CD4-positive, alpha-beta T cell treated with Interleukin-21 for 1 hour (primary cell): Measurements from ENCODE around the gene HSP90AA1.
"Not testable (repeated sequence)": the region's sequence is repeated elsewhere in the genome, so short reads cannot be mapped to it uniquely, and the experiment has no call there.

Experiments used
- DNase-seq: peaks from one replicate; pipeline ENCODE4 v3.0.0-alpha.2; 2020

Gene HSP90AA1

GRCh38 chr14:102092806-102093205 lies 6.0 kb upstream of the HSP90AA1 start:
- no peak for DNase-seq

- no peak for DNase-seq
These were observed 3.9 kb upstream of the HSP90AA1 start for GRCh38 chr14:102090713-102091112.

GRCh38 chr14:102089621-102090343 lies 2.9 kb upstream of the HSP90AA1 start:
- no peak for DNase-seq

GRCh38 chr14:102088012-102088792 lies 1.4 kb upstream of the HSP90AA1 start:
- peak; percentile 62 for DNase-seq

- no peak for DNase-seq
These were observed 843 bp upstream of the HSP90AA1 start for GRCh38 chr14:102087762-102088011.

- DNase-seq, result no peak
These were observed 204 bp downstream of the HSP90AA1 start for GRCh38 chr14:102086709-102086971.

- DNase-seq, result peak; percentile 77
These were observed 716 bp downstream of the HSP90AA1 start for GRCh38 chr14:102085948-102086708.

GRCh38 chr14:102085488-102085887 lies 1.4 kb downstream of the HSP90AA1 start:
- no peak for DNase-seq

GRCh38 chr14:102084931-102085330 lies 1.9 kb downstream of the HSP90AA1 start:
- no peak for DNase-seq

GRCh38 chr14:102084522-102084921 lies 2.3 kb downstream of the HSP90AA1 start:
- DNase-seq, result not testable (repeated sequence)

GRCh38 chr14:102081231-102082080 lies 5.4 kb downstream of the HSP90AA1 start:
- DNase-seq, result no peak

GRCh38 chr14:102080183-102081080 lies 6.4 kb downstream of the HSP90AA1 start:
- DNase-seq, result peak; percentile 40

- DNase-seq, result peak; percentile 42
These were observed 7.2 kb downstream of the HSP90AA1 start for GRCh38 chr14:102079700-102079979.

- peak; percentile 57 for DNase-seq
These were observed 7.8 kb downstream of the HSP90AA1 start for GRCh38 chr14:102078831-102079699.

GRCh38 chr14:102078361-102078791 lies 8.5 kb downstream of the HSP90AA1 start:
- peak; percentile 49 for DNase-seq

- peak; percentile 53 for DNase-seq
These were observed 9.5 kb downstream of the HSP90AA1 start for GRCh38 chr14:102077382-102077709.

- DNase-seq, result peak; percentile 39
These were observed 11.7 kb downstream of the HSP90AA1 start for GRCh38 chr14:102075155-102075554.

- DNase-seq, result no peak
These were observed 12.4 kb downstream of the HSP90AA1 start for GRCh38 chr14:102074415-102074964.

GRCh38 chr14:102071283-102071998 lies 15.4 kb downstream of the HSP90AA1 start:
- DNase-seq, result no peak

- no peak for DNase-seq
These were observed 20.8 kb downstream of the HSP90AA1 start for GRCh38 chr14:102066041-102066451.
